Activated gamma-delta T cell treated with Interleukin-2 at 50 U/mL for 16 hours (primary cell): ENCODE results near the gene SLC22A4.
A peak's percentile ranks its signal among the peaks of the same experiment; 100 is the strongest.

ENCODE experiments used
- DNase-seq: peaks from one replicate; pipeline ENCODE4 v3.0.0-alpha.2; 2020

SLC22A4 gene

DNA sequence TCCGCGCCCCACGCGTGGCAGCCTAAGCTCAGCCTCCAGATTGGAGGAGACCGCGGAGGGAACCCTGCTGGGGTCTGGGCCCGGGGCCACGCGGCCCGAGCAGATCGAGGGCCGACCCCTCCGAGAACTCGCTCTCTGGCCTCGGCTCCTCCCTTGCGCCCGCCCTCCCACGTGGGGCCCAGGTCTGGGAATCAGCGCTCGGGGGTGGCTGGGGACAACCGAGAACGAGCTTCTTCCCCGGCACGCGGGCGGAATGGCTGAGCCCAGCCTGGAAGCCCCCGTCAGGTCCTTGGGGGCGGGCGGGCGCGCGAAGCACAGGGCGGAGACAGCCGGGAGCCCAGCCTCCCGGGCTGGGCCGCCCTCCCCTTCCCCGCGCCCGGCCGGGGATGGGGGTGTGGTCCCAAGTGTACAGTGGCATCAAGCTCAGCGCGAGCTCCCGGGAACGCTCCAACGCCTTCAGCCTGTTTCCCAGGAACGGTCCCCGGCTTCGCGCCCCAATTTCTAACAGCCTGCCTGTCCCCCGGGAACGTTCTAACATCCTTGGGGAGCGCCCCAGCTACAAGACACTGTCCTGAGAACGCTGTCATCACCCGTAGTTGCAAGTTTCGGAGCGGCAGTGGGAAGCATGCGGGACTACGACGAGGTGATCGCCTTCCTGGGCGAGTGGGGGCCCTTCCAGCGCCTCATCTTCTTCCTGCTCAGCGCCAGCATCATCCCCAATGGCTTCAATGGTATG lies at the start of gene SLC22A4:
SLC22A4 (plus strand) TSS at position 403 of the 736 bp plus-strand sequence; CDS start at position 626, 223 bp downstream.
- DNase-seq: peak; percentile 55

DNA sequence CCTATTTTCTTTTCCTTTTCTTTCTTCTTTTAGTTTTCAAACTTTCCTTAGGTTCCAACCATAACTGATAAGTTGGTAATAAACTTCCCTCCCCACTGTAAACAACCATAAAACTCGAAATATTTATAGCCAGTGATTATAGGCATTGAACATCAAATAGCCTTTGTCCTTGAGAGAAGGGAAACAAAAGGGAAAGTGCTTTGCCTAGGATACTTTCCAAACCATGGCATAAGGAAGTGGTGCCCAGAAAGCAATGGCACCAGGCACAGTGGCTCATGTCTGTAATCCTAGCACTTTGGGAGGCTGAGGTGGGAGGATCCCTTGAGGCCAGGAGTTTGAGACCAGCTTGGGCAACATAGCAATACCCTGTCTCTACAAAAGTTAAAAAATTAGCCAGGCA lies 48.6 kb upstream of the SLC22A4 start:
- DNase-seq: no peak

DNA sequence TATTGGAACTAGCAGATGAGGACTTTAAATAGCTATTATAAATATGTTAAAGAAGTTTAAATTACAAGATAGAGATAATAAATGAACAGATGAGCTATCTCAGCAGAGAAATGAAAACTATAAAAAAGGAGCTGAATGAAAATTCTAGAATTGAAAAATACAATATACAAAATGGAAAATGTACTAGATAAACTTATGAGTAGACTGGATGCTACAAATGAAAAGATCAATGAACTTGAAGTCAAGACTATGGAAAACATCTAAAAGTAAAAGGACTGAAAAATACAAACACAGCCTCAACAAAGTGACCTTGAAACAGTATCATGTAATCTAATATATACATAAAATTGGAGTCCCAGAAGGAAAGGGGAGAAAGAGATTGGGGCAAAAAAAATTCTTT lies 47.4 kb upstream of the SLC22A4 start:
- no peak for DNase-seq

DNA sequence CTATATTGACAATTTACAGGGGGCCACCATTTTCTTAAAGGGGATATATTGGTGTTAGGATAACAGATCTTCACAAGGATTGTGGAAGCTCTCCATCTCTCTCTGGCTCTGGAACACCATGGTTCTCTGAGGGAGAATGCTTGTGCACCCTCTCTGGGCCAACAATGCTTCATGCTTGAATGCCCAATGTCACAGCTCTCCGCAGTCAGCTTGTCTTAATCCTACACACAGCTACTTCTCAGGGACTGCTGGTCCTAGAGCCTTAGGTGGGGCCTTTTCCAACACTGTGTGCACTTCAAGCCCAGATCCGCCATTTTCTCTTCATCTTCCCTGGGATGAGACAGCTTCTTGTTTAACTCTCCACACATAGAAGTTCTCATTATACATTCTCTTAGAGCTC lies 43.6 kb upstream of the SLC22A4 start:
- DNase-seq: no peak

DNA sequence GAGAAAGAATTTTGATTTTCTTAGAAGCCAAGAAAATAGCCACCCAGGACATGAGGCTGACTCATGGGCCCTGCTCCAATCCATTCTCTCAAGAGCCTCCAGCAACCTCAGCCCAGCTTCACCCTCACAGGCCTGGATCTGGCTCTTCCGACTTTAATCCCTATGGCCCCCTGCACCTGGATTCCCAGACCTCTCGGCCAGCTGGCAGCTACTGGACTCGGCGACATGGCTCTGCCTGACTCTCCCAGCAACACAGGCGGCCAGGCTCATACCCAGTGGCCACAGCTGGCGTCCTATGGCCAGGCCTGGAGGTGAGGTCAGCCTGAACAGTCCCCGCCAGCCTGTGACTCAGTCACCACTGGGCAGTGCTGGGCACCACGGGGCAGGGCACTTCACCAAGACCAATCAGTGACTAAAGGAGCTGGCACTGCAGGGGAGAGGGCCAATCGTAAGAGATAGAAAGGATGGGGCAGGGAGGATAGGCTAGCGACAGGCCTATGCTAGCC lies 42.9 kb upstream of the SLC22A4 start:
- DNase-seq: no peak

DNA sequence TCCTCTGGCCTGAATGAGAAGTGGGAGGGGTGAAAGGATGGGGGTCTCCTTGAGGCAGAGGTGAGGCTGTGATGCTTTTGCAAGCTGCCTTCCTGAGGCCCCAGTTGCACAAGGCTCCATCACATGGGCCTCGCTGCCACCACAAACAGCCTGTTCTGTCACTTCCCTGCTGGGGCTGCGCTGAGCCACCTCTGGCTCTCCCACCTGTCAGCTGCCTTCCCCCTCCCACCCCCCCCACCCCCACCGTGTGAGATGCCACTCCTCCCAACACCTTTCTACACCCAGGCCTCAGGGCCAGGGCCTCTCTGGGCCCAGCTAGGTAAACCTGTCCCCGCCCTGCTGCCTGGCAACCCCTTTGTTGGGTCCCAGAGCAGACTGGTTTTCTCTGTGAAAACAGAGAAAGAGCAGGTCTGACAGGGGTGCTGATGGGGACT lies 41.2 kb upstream of the SLC22A4 start:
- no peak for DNase-seq

DNA sequence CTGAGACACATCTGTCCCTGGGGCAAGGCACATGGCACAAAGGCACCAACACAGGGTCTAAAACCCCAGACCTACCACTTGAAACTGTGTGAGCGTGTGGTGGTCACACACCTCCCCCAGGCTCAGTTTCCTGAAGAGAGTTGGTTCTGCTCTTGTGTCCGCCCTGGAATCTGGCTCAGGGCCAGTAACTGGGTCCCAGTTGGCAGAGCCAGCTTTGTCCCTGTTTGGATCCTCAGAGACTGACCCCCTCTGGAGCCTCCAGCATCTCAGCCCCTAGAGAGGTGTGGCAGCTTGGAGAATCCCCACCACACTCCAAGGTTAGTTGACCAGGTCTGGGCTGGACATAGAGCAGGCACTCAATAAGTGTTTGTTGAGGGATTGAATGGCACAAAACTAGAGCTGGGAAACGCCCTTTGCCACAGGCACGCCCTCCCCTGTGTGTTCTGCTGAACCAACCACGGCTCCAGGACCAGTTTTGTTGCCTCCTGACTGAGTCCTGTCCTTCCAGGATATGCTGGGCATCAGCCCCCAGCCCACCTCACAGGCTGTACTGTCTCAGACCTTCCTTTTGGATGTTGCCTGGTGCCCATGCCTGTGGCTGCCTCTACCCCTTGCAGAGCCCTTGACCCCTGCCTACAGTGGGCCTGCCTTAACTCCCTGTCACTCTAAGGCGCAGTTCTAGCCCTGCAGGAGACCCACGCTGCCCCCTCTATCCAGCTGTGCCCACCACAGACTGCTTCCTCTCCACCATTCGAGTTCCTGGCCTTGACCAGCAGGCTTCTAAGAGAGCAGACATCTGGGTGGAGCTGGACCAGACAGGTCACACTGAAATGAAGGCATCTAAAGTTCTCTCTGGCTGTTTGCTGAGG lies 40.5 kb upstream of the SLC22A4 start:
- DNase-seq: no peak

DNA sequence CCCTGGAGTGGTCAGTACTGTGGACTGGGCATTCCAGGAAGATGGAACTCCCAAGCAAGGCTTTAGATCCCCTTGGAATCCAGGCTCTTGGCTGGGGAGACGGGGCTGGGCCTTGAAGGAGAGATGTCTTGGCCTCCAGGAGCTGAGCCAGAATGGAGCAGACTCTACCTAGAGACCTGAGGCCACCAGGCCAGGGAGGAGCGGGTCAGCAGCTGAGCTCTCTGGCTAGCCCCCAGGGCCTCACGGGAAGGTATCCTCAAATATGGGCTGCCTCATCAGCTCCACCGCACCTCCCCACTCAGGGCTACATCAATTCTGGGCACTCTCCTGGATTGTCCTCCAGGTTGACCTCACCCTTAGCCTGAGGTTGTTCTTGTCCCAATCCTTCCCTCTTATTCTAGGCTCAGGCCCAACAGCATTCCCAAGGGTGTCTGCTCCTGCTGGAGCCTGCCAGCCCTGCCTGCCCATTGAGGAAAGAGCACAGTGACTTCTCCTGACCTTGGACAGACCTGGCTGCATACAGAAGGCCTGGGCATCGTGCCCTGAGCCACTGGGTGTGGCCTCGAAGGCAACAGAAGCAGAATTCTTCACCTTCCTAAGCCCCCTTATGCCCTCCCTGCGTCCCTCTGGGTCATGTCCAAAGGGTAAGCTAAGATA lies 39.7 kb upstream of the SLC22A4 start:
- DNase-seq: no peak

DNA sequence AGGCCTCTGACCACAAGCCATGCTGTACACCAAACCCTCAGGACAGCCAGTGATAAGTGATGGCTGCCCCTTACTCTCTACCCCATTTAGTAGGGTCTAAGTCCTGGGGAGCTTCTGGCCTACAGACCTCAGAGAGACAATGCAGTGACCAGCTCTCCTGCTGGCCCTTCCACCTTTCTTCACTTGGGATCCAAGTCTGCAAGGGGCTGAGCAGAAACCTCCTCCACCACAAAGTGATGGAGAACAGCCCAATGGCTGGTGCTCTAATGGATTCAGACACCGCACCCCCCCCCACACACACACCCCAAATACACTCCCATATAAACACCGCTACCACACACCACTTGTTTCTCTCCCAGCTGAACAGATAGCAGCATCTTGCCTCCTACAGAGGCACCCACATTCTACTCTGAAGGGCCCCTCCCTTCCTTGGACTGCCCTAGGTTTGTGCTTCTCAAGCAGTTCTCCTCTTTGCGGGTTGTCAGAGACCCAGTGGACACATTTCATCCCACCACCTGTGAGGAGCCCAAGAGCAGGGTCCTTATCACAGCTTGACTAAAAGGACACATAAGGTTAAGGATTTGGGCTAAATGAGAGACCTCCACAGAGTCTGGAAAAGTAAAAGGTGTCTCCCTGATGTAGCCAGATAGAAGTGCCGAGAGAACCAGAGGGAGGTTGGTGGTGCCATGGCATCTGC lies 38.0 kb upstream of the SLC22A4 start:
- no peak for DNase-seq

DNA sequence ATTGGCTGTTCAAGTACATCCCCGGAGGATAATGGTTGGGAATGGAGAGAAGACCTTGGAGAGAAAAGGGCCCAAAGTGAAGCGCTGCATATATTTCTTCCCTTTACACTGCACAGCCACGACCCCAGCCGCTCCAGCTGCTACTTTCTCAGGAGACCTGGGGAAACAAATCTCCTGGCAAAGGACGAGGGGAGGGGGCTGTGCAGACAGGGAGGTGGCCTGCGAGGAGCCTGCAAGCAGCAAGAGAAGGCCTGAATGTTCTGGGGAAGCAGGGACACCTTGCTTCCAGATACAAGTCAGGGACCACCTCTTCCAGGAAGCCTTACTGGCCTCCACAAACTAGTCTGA lies 37.4 kb upstream of the SLC22A4 start:
- no peak for DNase-seq

DNA sequence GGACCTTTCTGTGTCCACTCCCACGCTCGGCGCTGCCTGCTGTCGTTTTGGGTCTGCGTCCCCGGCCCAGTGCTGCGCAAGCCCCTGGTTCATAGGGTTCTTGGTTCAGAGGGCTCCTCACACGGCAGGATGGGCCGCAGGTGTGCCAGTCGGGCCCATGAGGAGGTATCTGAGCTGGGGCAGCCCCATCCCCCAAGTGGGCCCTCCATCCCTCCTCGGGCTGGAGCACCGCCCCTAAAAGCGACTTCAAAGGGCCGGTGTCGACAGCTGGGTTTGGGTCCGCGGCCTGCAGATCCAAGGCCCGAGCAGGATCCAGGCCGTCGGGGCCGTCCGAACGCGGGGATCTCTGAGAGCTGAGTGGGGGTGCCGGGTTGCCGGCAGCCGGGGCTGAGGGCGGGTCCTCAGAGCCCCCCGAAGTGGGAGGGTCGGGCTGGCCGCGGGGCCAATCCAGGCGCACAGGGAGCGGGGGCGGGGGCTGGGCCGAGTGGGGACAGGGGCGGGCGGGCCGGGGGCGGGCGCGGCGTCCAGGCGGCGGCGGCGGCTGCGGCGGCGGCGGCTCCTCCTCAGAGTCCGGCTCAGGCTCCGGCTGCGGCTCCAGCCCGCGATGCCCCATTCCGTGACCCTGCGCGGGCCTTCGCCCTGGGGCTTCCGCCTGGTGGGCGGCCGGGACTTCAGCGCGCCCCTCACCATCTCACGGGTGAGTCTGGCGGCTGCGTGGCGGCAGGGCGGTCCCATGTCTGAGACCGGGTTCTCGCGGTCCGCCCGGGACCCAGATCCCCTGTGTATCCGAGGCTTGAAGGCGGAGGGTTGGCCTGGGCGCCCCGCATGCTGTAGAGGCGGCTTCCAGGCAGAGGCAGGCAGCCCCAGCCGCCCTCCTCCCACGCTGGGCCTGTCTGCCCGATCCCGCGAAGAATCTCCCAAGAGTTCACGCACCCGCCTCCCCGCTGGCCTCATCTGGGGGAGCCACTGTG lies 36.8 kb upstream of the SLC22A4 start, which contains the start of gene PDLIM4:
PDLIM4 (plus strand) TSS at position 566 of the 971 bp plus-strand sequence; CDS start at position 605, 39 bp downstream.
- DNase-seq: no peak

DNA sequence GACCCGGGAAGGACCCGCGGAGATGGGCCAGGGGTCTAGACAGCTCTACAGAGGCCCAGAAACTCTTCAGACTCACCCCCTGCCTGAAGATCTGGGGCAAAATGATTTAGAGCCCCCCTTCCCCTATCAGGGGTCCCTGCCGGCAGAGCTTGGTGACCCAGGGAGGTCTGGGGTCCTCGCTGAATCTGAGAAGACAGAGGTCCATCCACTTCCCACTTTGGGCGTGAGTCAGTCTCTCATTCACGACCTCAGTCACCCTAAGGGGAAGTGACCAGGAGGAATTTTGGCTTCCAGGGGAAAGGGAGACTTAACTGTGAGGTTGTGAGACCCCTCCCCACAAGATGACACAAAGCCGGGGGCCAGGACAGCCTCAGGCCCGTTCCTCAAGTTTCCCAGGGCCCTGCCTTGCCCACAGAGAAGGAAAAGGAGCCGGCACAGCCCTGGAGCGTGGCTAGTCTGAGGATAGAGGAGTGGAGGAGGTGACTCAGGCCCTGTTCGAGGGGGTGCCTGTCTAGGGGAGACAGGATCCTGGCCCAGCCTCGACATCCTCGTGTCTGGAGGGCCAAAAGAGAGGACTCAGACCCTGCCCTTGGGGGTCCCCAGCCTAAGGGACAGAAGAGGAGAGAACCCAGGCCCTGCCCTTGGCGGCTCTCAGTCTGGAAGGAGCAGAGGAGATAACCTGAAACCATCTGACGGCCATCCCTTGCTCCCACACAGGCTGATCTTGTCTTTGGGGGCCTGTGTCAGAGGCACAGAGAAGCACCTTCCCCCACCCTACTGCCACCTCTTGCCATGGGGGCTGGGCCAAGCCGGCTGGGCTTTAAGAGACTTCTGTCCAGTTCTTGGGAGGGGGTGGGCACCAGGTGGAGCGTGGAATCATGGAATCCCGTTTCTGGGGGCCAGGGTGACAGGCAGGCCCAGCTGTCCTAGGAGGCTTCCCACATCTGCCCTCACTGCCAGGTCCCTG lies 35.8 kb upstream of the SLC22A4 start:
- DNase-seq: no peak

DNA sequence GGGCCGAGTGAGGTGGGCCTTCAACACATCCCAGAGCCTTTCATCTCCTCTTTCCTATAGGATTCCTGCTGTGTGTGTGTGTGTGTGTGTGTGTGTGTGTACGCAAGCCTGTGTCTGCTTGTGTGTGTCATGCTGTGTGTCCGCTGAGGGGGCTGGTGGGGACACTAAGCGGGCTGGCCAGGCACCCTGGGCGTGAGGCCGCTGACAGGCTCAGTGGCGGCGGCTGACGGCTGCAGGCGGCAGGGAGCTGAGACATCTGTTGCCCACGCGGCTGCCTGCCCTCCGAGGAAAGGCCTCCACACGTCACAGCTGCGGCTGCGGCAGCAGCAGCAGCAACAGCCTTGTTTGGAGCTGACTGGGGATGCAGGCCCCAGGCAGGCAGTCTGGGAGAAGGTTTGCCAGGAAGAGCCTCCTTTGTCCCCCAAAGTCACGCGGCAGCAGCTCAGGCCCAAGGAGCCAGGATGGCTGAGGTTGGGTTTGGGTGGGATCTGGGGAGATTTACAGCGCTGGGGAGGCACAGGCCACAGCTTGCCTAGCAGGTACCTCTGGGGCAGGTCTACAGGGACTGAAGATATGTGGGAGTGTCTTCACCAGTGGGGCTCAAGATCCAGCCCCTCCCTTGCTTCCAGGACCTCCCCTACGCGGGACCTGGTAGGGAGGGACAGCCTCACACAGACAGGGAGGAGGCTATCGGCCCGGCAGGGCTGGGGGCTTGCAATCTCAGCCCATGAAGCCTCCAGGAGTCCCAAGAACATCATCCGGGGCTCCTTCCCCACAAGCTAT lies 34.9 kb upstream of the SLC22A4 start:
- DNase-seq: no peak

DNA sequence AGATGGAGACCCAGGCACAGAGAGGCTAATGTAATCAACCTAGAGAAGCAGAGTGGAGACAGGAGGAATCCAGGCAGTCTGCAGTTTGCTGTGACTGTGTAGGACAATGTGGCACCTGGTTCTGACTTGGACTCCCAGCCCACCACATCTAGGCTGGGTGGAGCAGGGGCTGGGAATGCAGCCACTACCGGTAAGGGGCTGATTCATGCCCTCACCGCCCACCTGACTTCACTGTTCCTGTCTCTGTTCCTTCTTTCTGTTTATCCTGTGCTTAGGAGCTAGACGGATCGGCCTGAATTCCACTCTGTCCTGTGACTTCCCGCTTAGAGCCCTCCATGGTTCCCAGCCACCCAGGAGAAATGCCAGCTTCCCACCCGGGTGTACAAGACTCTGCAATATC lies 34.1 kb upstream of the SLC22A4 start:
- no peak for DNase-seq

DNA sequence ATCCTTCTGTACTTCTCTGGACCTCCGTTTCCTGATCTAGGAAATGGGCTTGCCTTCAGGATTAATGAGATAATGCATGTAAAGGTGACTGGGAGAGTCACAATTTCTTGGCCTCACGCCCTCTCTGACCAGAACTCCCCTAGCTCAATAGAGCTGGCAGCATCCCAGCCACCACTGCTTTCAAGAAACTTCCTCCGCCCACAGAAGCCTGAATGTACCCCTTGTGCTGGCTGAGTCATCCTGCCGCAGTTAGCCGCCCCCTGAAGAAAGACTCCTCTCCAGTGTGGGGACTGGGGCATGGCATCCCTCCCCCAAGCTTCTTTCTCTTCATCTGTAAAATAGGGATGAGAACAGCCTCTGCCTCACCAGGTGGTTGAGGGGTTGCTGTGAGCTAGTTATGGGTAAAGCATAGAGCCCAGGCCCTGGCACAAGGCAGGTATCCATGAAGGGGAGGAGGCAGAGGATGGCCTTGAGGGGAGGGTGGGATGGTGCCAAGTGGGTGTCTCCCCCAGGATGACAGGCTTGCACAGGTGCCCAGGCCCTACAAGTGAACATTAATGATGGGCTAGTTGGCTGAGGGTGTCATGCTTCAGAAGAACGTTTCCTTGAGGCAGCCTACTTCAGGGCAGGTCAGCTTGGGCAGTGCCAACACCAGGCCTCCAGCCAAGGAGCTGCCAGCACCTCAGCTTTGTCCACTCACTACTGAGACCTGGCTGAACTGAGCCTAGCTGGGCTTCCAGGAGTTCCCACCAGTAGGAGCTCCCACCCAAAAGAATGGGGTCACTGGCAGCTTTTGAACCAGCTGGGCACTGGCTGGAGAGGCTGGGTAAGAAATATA lies 33.3 kb upstream of the SLC22A4 start:
- peak; percentile 20 for DNase-seq

DNA sequence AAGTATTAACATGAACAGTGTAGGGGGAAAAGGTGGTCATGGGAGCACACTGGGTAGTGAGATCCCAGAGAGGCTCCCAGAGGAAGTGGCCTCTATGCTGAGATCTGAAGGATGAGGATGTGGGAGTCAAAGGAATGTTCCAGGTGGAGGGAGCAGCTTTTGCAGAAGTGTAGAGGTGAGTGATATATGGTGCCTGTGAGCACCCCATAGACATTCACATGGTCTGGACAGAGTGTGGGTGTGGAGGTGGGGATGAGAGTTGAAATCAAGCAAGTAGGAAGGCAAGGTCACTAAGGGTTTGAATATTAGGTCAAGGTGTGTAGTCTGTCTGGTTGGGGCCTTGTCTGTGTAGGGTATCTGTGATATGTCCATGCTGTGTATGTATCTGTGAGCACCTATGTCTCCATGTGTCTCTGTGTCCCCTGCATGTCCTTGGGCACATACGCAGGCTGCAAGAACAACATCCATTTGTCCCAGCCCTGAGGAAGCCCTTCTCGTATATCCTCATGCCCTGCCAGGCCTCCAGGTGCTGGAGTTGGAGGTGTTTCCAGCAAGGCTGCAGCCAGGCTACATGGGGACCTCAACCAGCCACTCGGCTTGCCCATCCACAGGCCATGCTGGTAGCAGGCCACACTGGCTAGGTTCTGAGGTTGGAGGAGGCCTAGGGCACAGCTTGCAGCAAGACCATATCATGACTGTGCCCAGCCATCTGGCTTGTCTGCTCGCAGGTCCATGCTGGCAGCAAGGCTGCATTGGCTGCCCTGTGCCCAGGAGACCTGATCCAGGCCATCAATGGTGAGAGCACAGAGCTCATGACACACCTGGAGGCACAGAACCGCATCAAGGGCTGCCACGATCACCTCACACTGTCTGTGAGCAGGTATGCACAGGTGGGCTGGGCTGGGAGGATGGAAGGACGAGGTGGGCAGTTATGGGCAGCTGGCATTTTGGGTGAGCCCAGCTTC lies 32.0 kb upstream of the SLC22A4 start:
- DNase-seq: no peak

DNA sequence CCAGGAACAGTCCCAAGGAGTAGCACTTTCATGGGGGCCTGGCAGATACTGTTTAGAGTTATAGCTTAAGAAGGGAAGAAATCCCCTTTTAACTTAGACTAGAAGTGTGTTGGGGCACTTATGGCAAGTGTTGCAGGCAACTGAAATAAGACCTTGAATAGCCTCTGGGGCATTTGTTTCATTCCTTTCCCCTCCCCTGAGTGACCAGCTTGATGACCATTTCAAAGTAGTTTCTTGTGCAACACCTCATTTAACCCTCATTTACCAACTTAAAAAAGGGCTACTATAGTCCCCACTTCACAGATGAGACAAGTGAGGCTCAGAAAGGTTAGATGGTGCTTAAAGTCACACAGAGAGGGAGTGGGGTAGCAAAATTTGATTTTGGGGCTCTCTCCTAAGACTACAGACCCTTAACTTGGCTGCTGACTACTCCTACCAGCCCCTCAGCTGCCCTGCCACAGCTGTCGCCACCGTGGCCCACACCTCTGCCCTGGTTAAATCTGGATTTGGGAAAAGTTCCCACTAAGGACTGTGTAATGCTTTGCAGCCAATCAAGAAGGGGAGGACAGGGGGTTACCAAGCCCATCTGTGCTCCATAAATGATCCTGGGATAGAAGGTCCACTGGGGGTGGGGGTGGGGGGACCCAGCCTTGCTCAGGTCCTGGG lies 31.2 kb upstream of the SLC22A4 start:
- no peak for DNase-seq
